Kidney epithelial cell (primary cell): ENCODE measurements around the gene UBE2G2. TPM values are rescaled to one million over a fixed set of nuclear protein-coding genes. Genes with fewer than 3 reads are reported as not detected.

Source experiments
- DNase-seq: peaks from one replicate; pipeline ENCODE4 v3.0.0-alpha.2; 2010; ENCODE audit warnings: low read depth
- H3K27me3 ChIP-seq: 2 replicates; pipeline ENCODE4 v1.6.0; 2011; ENCODE audit warnings: low read length; ENCODE audit not compliant: control insufficient read depth, insufficient read depth
- H3K36me3 ChIP-seq: 2 replicates; pipeline ENCODE4 v1.5.1; 2011; ENCODE audit warnings: low read length; ENCODE audit not compliant: control insufficient read depth, insufficient read depth
- H3K4me3 ChIP-seq: 2 replicates; pipeline ENCODE4 v1.5.1; 2011; ENCODE audit warnings: low read depth, mild to moderate bottlenecking, control low read depth, low read length
- total RNA-seq: library from RNA; depleted of rRNA; stranded (reverse); fragments of >200 nt; gene quantifications from 2 replicates; pipeline ENCODE4 v1.2.3, GENCODE V29; 2015
- TF ChIP-seq, protein P1 (sequence below): IDR thresholded peaks from 2 replicates; pipeline ENCODE4 v1.5.1; 2011; ENCODE audit warnings: mild to moderate bottlenecking, moderate library complexity, low read length, control low read depth, inconsistent platforms; ENCODE audit not compliant: insufficient read depth, poor library complexity, severe bottlenecking

Gene UBE2G2, protein sequence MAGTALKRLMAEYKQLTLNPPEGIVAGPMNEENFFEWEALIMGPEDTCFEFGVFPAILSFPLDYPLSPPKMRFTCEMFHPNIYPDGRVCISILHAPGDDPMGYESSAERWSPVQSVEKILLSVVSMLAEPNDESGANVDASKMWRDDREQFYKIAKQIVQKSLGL
- 39.5 and 40.6 TPM in 2 replicates for total RNA-seq

DNA sequence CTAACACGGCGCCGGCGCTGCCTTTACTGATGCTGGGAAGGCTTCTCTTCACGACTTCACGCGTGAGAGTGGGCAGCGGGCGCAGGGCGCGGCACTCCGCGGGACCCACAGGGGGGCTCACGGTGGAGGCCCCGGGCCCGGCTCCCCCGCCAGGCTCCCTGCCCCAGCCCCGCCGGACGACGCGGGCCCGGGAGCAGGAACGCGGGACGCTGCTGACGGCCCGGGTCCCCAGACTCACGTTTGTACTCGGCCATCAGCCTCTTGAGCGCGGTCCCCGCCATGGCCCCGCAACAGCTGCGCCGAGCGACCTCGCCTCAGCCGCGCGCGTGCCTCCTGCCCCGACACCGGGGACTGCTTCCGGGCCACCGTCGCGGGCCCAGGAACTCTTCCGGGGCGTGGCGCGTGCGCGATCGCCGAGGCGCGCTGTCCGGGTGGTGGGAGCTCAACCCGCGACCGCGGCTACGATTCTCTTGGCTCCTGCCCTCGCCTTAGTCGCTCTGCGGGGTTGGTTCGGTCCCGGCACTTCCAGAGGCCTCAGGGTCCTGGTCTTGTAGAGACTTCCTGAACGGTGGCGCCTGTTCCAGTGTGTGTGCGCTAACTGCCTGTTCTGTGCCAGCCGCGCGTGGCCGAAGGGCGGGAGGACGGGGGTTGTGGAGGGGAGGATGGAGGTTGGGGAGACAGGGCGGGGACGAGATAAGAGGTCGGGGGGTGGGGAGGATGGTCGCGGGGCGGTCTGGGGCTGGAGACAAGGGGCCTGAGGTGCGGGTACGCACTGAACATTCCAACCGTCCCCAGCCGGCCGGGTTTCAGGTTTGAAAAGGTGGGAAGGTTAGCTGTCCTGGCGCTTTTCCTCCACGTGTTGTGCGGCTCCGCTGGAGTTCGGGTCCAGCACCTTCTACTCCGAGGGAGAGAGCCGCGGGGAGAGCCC lies at the start of gene UBE2G2:
TSS of gene UBE2G2 (minus strand) at position 353 of the 928 bp plus-strand sequence. CDS start at position 281, 72 bp downstream.
- DNase-seq: no peak
- Histone ChIP-seq H3K36me3 (no peaks in the 10 kb centered on the region), H3K27me3 (no peaks in the 10 kb centered on the region), H3K4me3 (peak within 1 kb of the TSS; percentile 63)
- TF ChIP-seq, protein P1, sequence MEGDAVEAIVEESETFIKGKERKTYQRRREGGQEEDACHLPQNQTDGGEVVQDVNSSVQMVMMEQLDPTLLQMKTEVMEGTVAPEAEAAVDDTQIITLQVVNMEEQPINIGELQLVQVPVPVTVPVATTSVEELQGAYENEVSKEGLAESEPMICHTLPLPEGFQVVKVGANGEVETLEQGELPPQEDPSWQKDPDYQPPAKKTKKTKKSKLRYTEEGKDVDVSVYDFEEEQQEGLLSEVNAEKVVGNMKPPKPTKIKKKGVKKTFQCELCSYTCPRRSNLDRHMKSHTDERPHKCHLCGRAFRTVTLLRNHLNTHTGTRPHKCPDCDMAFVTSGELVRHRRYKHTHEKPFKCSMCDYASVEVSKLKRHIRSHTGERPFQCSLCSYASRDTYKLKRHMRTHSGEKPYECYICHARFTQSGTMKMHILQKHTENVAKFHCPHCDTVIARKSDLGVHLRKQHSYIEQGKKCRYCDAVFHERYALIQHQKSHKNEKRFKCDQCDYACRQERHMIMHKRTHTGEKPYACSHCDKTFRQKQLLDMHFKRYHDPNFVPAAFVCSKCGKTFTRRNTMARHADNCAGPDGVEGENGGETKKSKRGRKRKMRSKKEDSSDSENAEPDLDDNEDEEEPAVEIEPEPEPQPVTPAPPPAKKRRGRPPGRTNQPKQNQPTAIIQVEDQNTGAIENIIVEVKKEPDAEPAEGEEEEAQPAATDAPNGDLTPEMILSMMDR: no peak

DNA sequence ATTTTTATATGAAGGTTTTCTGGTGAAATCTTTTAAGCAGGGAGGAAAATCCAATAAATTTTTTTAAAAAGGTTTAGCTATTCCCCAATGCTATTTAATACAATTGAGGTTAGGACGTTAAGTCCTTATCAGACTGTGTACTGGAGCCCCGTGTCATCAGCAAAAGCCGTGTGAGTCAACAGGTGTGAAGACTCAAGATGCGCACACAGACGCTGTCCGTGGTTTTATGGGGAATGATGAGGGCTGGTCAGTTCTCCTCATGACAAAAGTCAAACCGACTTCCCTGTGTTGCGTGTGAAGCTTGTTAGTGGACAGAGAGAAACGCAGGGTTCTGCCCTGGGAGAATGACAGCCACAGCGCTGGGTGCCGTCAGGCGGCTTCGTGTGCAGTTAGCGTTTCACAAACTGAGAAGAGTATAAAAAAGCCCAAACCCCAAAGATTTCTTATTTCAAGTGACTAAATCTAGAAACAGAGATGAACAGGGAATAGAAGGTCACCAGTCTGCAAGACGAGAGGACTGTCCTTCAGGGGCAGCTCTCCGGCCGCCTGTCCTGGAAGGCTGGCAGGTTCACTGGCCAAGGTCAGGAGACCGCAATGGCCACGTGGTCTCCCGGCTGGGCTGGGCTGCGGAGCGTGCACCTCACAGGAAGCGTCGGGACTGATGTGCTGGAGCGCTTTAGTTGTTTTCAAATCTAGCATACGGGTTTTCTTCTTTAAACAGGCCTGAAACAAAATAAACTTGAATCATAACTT lies 49.5 kb upstream of the UBE2G2 start:
- peaks cover 2% of the 10 kb centered on the region for H3K27me3 ChIP-seq
- TF ChIP-seq, protein P1: no peak
- peaks cover 7% of the 10 kb centered on the region for H3K36me3 ChIP-seq
- no peak for DNase-seq
- no peak overlapping the region for H3K4me3 ChIP-seq

DNA sequence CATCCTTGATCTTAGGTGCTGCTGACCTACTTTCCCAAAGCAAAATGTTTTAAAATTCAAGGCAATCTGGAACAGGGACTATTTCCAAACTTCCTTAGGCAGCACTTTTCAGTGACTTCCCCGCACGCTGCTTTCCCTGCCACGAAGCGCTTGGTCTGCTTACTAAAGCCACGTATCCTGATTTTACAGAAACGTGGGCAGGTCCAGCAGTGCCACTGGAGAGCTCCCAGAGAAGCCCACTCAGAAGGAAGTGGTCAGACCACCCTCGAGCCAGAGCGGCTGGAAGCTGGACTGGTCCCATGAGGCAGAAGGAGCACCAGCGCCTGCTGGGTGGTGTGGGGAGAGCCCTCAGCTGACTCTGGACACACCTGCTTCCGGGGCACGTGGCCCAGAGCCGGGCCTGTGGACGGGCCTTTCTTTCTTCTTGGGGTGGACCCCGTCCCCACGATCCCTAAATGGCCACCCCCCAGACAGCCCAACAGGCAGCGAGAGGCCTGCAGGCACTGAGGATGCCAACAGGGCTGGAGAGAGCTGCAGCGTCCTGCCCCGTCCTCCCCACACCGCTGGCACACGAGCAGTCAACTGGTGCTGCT lies 48.7 kb upstream of the UBE2G2 start:
- DNase-seq: no peak
- H3K4me3 ChIP-seq: no peak overlapping the region
- H3K27me3 ChIP-seq: peaks cover 5% of the 10 kb centered on the region
- TF ChIP-seq, protein P1: no peak
- peaks cover 7% of the 10 kb centered on the region for H3K36me3 ChIP-seq

DNA sequence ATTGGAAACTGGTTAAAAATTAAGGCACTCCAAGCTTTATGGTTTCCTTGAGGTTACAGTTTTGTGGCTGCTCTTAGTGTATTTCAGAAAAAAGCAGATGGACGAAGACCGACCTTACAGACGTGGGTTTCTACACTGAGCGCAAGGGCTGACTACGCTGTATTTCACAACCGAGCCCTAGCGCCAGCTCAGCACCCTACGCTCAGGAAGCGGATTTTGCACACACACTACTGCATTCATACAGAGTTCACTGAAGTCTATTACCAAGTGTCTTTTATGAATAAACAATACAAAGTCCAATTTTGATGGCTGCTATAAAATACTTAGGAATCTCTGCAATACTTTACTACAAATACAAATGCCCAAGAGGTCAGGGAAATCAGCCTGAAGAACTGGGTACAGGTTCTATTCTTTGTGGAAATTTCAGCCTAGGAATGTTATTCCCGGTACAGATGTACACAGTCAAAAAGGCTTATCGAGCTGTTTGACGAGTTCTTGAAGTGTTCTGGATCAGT lies 48.1 kb upstream of the UBE2G2 start:
- peaks cover 5% of the 10 kb centered on the region for H3K27me3 ChIP-seq
- peaks cover 7% of the 10 kb centered on the region for H3K36me3 ChIP-seq
- TF ChIP-seq, protein P1: no peak
- no peak for DNase-seq
- no peak overlapping the region for H3K4me3 ChIP-seq

DNA sequence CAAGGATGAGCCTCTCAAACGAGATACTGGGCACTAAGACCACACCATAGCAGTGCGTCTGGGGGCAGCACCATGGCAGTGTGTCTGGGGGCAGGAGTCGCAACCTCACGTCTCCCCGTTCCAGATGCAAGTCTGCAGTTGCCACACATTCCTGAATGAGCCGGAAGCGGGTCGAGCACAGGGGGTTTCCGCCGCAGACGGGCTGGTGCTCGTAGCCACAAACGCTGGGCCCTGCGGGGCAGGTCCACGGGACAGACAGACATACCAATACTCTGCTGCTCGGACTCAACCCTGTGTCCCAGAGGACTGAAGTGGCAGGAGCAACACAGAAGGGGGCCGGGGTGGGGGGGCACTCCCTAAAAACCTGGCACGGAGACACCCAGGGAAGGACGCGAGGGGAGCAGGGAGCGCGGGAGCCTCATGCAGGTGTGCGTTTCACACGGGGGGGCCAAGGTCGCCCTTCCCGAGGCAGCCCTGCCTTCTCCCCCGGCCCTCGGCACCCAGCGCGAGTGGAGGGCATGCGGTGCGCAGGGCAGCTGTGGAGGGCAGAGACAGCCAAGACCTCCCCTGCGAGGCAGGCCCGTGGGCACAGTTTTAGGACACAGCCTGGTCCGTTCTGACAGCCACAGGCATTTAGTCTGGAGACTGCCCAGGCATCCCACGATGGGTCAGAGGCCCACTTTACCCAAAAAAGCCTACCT lies 47.4 kb upstream of the UBE2G2 start:
- DNase-seq: no peak
- TF ChIP-seq, protein P1: no peak
- Histone ChIP-seq H3K4me3 (no peak overlapping the region), H3K36me3 (peaks cover 7% of the 10 kb centered on the region), H3K27me3 (peaks cover 9% of the 10 kb centered on the region)
